Right atrium auricular region (tissue), 2 donors: ENCODE measurements around the gene AFAP1. TPM values are rescaled to one million over a fixed set of nuclear protein-coding genes. Genes with fewer than 3 reads are reported as not detected.

Experiments used
- DNase-seq: peaks from one replicate; pipeline ENCODE4 v3.0.0-alpha.2; 2019; ENCODE audit warnings: low spot score
- H3K27ac ChIP-seq, 2 donors: fragments of 200-600 bp; sonication (generic); 1 replicate in 1 of 2; 2 replicates in 1 of 2; pipeline ENCODE4 v1.5.1; 2016 to 2019
- H3K27me3 ChIP-seq, 2 donors: fragments of 200-600 bp; sonication (generic); one replicate each; pipeline versions ENCODE4 v1.5.1 to v1.6.0; 2017 to 2019
- H3K36me3 ChIP-seq: fragments of 200-600 bp; sonication (generic); one replicate; pipeline ENCODE4 v1.5.1; 2016
- H3K4me1 ChIP-seq, 2 donors: fragments of 200-600 bp; sonication (generic); one replicate each; pipeline versions ENCODE4 v1.5.1 to v1.6.0; 2017 to 2019
- H3K4me3 ChIP-seq, 2 donors: fragments of 200-600 bp; sonication (generic); 1 replicate in 1 of 2; 2 replicates in 1 of 2; pipeline ENCODE4 v1.5.1; 2017 to 2019; ENCODE audit warnings: mild to moderate bottlenecking in 1 of 2, moderate library complexity in 1 of 2
- H3K9me3 ChIP-seq, 2 donors: fragments of 200-600 bp; sonication (generic); one replicate each; pipeline ENCODE4 v1.5.1; 2019
- total RNA-seq, 2 donors: library from RNA; depleted of rRNA; stranded (reverse); fragments of >200 nt; gene quantifications; one replicate each; pipeline ENCODE4 v1.1.0, GENCODE V29; 2016
- TF ChIP-seq, protein P1 (sequence below), 2 donors: fragments of 200-600 bp; sonication (generic); IDR thresholded peaks; one replicate each; pipeline ENCODE4 v1.5.1; 2019; ENCODE audit warnings: antibody characterized with exemption in 2 of 2

Gene AFAP1
- total RNA-seq, 2 donors from 2014 or later = 16.2 to 27.2 TPM

DNA sequence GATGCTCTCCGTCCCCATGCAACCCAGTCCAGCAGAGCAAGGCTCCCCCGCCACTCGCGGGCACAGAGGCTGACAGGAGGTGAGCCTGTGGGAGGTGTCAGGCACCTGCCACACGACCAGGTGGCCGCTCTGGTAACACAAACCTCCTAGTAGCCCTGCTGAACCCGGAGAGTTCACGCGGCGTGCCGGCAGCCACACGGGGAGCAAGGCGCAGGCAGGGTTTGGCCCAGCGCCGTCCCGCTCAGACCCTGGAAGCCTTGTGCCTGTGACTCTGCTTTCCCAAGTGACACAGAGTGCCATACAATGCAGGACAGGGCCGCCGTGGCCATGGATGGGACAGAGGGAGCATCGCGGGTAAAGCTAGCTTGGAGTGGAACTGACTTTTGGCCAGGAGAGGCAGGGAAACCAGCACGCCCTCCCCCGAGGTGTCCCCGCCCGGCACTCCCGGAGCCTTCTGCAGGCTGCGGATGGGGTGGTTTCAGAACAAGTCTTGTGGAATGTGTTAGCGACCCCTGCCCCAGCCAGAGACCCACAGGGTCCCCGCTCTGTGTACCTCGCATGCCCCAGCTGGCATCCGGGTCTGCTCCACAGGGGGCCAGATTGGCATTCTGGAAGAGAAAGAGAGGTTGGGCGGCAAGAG is 44.7 kb upstream of the AFAP1 start:
- Histone ChIP-seq H3K9me3 (no peaks in the 10 kb centered on the region), H3K27me3 (no peaks in the 10 kb centered on the region), H3K36me3 (no peaks in the 10 kb centered on the region), H3K27ac (no peak overlapping the region), H3K4me3 (no peak overlapping the region), H3K4me1 (peaks cover 0 to 16% of the 10 kb centered on the region in 2 donors)
- TF ChIP-seq, protein P1, sequence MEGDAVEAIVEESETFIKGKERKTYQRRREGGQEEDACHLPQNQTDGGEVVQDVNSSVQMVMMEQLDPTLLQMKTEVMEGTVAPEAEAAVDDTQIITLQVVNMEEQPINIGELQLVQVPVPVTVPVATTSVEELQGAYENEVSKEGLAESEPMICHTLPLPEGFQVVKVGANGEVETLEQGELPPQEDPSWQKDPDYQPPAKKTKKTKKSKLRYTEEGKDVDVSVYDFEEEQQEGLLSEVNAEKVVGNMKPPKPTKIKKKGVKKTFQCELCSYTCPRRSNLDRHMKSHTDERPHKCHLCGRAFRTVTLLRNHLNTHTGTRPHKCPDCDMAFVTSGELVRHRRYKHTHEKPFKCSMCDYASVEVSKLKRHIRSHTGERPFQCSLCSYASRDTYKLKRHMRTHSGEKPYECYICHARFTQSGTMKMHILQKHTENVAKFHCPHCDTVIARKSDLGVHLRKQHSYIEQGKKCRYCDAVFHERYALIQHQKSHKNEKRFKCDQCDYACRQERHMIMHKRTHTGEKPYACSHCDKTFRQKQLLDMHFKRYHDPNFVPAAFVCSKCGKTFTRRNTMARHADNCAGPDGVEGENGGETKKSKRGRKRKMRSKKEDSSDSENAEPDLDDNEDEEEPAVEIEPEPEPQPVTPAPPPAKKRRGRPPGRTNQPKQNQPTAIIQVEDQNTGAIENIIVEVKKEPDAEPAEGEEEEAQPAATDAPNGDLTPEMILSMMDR (IDR thresholded peaks at IDR 0.05) = no peak
- DNase-seq = no peak

DNA sequence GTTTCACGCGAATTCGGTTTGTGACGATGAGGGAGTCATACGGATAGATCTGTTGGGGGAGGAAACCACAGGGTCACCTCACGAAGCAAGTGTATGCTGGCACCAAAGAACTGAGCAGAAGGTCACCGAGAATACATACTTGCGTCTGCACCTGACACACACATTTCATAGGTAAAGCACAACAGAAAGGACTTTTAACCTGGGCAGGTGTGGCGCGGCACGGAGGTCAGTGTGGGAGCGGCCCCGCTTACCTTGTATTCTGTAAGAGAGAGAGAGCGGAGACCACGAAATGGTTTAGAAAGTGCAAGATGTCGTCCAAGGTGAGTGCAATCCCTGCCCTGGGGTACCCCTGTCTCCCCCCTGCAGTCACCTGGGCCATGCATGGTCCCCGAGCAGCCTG is 43.6 kb upstream of the AFAP1 start:
- no peaks in the 10 kb centered on the region for H3K36me3 ChIP-seq
- no peak overlapping the region for H3K4me3 ChIP-seq
- no peak for DNase-seq
- no peak overlapping the region for H3K27ac ChIP-seq
- peaks cover 0 to 26% of the 10 kb centered on the region in 2 donors for H3K4me1 ChIP-seq
- no peaks in the 10 kb centered on the region for H3K9me3 ChIP-seq
- TF ChIP-seq, protein P1 (IDR thresholded peaks at IDR 0.05) = no peak
- H3K27me3 ChIP-seq = no peaks in the 10 kb centered on the region

DNA sequence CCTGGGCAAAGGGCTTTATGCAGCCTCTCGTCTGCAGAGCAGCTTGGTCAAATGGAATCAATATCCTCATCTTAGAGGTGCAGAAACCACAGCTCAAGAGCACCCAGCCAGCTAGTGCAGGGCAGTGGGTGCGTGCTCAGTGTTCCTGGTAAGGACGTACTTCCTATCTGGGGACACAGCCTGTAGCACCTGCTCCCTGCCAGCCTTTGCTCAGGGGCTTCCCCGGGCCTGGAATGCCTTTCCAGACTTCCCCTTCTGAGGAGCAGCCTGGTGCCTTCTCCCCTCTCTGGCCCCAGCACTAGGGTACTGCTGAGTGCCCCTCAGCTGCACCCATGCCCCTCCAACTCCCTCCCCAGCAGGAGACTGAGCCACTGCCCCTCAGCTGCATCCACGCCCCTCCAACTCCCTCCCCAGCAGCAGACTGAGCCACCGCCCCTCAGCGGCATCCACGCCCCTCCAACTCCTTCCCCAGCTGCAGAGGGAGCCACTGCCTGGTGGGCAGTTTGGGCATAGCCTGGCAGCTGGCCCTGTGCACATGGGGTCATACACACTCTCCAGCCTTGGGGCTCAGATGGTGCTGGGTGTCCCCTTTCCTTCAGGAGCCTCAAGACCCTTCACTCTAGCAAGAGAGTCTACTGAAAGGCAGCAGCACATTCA is 42.2 kb upstream of the AFAP1 start:
- no peak overlapping the region for H3K27ac ChIP-seq
- H3K27me3 ChIP-seq = no peaks in the 10 kb centered on the region
- no peaks in the 10 kb centered on the region for H3K9me3 ChIP-seq
- H3K4me1 ChIP-seq = peaks cover 0 to 27% of the 10 kb centered on the region in 2 donors
- TF ChIP-seq, protein P1 (IDR thresholded peaks at IDR 0.05) = no peak
- no peak overlapping the region for H3K4me3 ChIP-seq
- no peak for DNase-seq
- H3K36me3 ChIP-seq = no peaks in the 10 kb centered on the region

DNA sequence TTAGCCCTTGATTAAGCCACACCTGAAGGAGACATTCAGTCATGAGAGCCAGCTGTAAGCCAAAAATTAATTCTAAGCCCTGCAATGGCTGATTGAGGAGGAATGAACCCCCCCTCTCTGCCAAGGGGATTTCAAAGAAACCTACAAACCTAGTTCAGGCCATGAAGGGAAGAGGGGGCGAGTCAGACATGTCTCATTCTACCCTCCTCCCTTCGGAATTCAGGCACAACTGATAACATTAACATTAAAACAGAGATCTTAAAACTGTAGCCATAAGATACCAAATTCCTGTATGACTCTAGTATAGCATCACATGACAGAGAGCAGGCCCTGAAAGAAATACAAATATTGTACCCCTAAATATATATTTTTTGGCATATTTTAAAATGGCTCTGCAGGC is 40.4 kb upstream of the AFAP1 start:
- H3K27me3 ChIP-seq = no peaks in the 10 kb centered on the region
- no peak overlapping the region for H3K27ac ChIP-seq
- no peak overlapping the region for H3K4me3 ChIP-seq
- TF ChIP-seq, protein P1 (IDR thresholded peaks at IDR 0.05) = no peak
- H3K9me3 ChIP-seq = no peaks in the 10 kb centered on the region
- H3K36me3 ChIP-seq = no peaks in the 10 kb centered on the region
- no peak for DNase-seq
- peaks cover 0 to 15% of the 10 kb centered on the region in 2 donors for H3K4me1 ChIP-seq

DNA sequence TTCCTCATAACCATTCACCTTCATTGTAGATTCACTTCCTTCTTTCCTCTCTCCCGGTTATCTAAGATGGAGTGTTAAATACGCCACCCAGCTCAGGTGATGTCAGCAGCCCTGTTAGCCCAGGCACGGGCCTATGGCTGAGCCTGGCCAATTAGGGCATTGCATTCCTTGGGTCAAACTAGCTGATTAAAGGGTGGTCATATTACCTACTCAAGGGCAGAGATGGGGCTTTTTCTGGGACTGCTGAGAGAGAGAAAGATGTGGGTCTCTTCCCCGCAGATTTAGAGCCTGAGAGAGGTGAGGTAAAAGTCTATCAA is 39.9 kb upstream of the AFAP1 start:
- no peaks in the 10 kb centered on the region for H3K36me3 ChIP-seq
- H3K4me1 ChIP-seq = peaks cover 0 to 15% of the 10 kb centered on the region in 2 donors
- H3K9me3 ChIP-seq = no peaks in the 10 kb centered on the region
- no peak for DNase-seq
- no peaks in the 10 kb centered on the region for H3K27me3 ChIP-seq
- H3K4me3 ChIP-seq = no peak overlapping the region
- H3K27ac ChIP-seq = no peak overlapping the region
- TF ChIP-seq, protein P1 (IDR thresholded peaks at IDR 0.05) = no peak
